GM12878 (cell line): ENCODE results near the gene IRF2. TPM values are rescaled to one million over a fixed set of nuclear protein-coding genes. Genes with fewer than 3 reads are reported as not detected.

Experiments
- ATAC-seq: fragments of 200-7000 bp; cut with Tn5 transposase; 3 replicates; pipeline ENCODE4 v1.9.1; 2020; ENCODE audit warnings: mild to moderate bottlenecking, moderate library complexity
- BruUV-seq: library from RNA; stranded (reverse); fragments of 400-500 nt; replicated peaks from 2 replicates; lab custom pipeline; 2021; lab: Mats Ljungman, UMichigan
- CTCF ChIA-PET: fragments of 300-600 bp; sonication (Branson Sonifier 250); formaldehyde crosslinking; extraction: SDS; loops from one replicate; lab custom pipeline; 2021; ENCODE audit warnings: inconsistent platforms; lab: Yijun Ruan, JAX
- POLR2A ChIA-PET: fragments of 350-600 bp; formaldehyde crosslinking; extraction: SDS; loops from one replicate; lab custom pipeline; 2021; ENCODE audit warnings: inconsistent platforms; lab: Charles Lee
- RAD21 ChIA-PET: fragments of 300-600 bp; sonication (Branson Sonifier 250); formaldehyde crosslinking; loops from one replicate; lab custom pipeline; 2023; ENCODE audit warnings: antibody characterized with exemption; ENCODE audit not compliant: unreplicated experiment; lab: Charles Lee
- SMC1A ChIA-PET: fragments of 300-600 bp; sonication (Branson Sonifier 250); formaldehyde crosslinking; loops from one replicate; lab custom pipeline; 2023; ENCODE audit not compliant: unreplicated experiment, uncharacterized antibody; lab: Charles Lee
- DNase-seq: peaks from one replicate; pipeline ENCODE4 v3.0.0-alpha.2; 2011; ENCODE audit warnings: low read depth, low spot score
- FAIRE-seq: peaks from 3 replicates; lab custom pipeline; 2011; peaks lifted over from hg19 to GRCh38; lab: Jason Lieb, UNC
- H2AFZ ChIP-seq: 2 replicates; pipeline ENCODE4 v1.6.0; 2011; ENCODE audit warnings: low read depth, low read length, control low read depth; ENCODE audit not compliant: control insufficient read depth
- H3K27ac ChIP-seq: 2 replicates; pipeline ENCODE4 v1.5.1; 2011; ENCODE audit warnings: control low read depth; ENCODE audit not compliant: control insufficient read depth, insufficient read depth
- H3K27me3 ChIP-seq, 2 experiments: replicated peaks in 1 of 2; 2 replicates each; pipeline versions ENCODE4 v1.6.0 to v1.6.1; 2011; ENCODE audit warnings: low read length in 1 of 2; ENCODE audit not compliant: control insufficient read depth in 2 of 2, insufficient read depth in 2 of 2
- H3K36me3 ChIP-seq, 2 experiments: 2 replicates each; pipeline ENCODE4 v1.5.1; 2011; ENCODE audit warnings: low read length in 1 of 2; ENCODE audit not compliant: control insufficient read depth in 2 of 2, insufficient read depth in 2 of 2
- H3K4me1 ChIP-seq: 2 replicates; pipeline ENCODE4 v1.6.1; 2011; ENCODE audit warnings: mild to moderate bottlenecking, low read length, moderate library complexity, mixed read lengths; ENCODE audit not compliant: control insufficient read depth, insufficient read depth
- H3K4me2 ChIP-seq: 2 replicates; pipeline ENCODE4 v1.6.0; 2011; ENCODE audit warnings: control low read depth; ENCODE audit not compliant: control insufficient read depth, insufficient read depth
- H3K4me3 ChIP-seq: fragments of 200-600 bp; sonication (generic); 2 replicates; pipeline ENCODE4 v1.5.1; 2016
- H3K79me2 ChIP-seq: 2 replicates; pipeline ENCODE4 v1.6.0; 2011; ENCODE audit warnings: low read length; ENCODE audit not compliant: control insufficient read depth, insufficient read depth
- H3K9ac ChIP-seq: 2 replicates; pipeline ENCODE4 v1.8.0; 2011; ENCODE audit warnings: low read length, control low read depth, mixed read lengths; ENCODE audit not compliant: control insufficient read depth, insufficient read depth
- H3K9me3 ChIP-seq: replicated peaks from 3 replicates; pipeline ENCODE4 v1.5.1; 2011; ENCODE audit warnings: mild to moderate bottlenecking, low read length; ENCODE audit not compliant: control insufficient read depth, insufficient read depth
- H4K20me1 ChIP-seq: 2 replicates; pipeline ENCODE4 v1.6.0; 2011; ENCODE audit not compliant: control insufficient read depth, insufficient read depth
- CBX5 ChIP-seq: sonication (generic); IDR thresholded peaks from 2 replicates; pipeline ENCODE4 v1.6.1; 2016; ENCODE audit warnings: low read depth, moderate library complexity, mild to moderate bottlenecking, inconsistent platforms
- EZH2 ChIP-seq: IDR thresholded peaks from 2 replicates; pipeline ENCODE4 v1.6.1; 2012; ENCODE audit warnings: low read depth, mild to moderate bottlenecking, control low read depth, inconsistent platforms, low read length, borderline replicate concordance; ENCODE audit not compliant: control insufficient read depth
- POLR2AphosphoS2 ChIP-seq: IDR thresholded peaks from 2 replicates; pipeline ENCODE4 v1.6.1; 2011; ENCODE audit warnings: low read depth, mild to moderate bottlenecking, low read length, improper control_type of control experiment, moderate library complexity
- RFX5 ChIP-seq: IDR thresholded peaks from 2 replicates; pipeline ENCODE4 v1.6.1; 2011; ENCODE audit warnings: low read depth, low read length, improper control_type of control experiment
- TAF1 ChIP-seq: IDR thresholded peaks from 2 replicates; pipeline ENCODE4 v1.6.1; 2011; ENCODE audit warnings: mild to moderate bottlenecking, low read depth, low read length, borderline replicate concordance
- TCF7 ChIP-seq: IDR thresholded peaks from 2 replicates; pipeline ENCODE4 v1.6.1; 2014; ENCODE audit warnings: antibody characterized with exemption, borderline replicate concordance
- WGBS: methylation state at CpG from one replicate; pipeline ENCODE4 v1.1.6; 2016; ENCODE audit warnings: low lambda C conversion rate; ENCODE audit not compliant: insufficient replicate concordance, insufficient coverage; ENCODE audit errors: missing lambda C conversion rate; 5-methylcytosine and 5-hydroxymethylcytosine counted together
- in situ Hi-C: fragments of 300-500 bp; cut with MboI; formaldehyde crosslinking; loops from 9 replicates; pipeline ENCODE4 v1.14.3; 2018; ENCODE audit warnings: mixed read lengths
- intact Hi-C: fragments of 100-400 bp; cut with micrococcal nuclease; formaldehyde crosslinking; loops from one replicate; pipeline ENCODE4 v1.14.2; 2022; ENCODE audit not compliant: unreplicated experiment
- polyA plus RNA-seq, 11 experiments: library from polyadenylated mRNA; depleted of rRNA in 4 of 11; unstranded in 6 of 11; stranded (reverse) in 5 of 11; fragments of >200 nt; fragmentation: Nextera tagmentation in 4 of 11; fragmentation: Illumina TruSeq in 1 of 11; extraction: Ambion mirVana in 4 of 11; extraction: Trizol in 1 of 11; gene quantifications; 1 replicate in 1 of 11; 2 replicates in 10 of 11; pipeline versions ENCODE4 v1.2.1 to v1.2.3, GENCODE V29; 2011 to 2016; ENCODE audit warnings: inconsistent platforms in 2 of 11, missing spikeins in 2 of 11, low read depth in 1 of 11
- small RNA-seq: library from RNA; depleted of rRNA; stranded (forward); fragments of <200 nt; gene quantifications from one replicate; pipeline ENCODE3, GENCODE V24; 2014
- total RNA-seq, 4 experiments: library from RNA; depleted of rRNA in 3 of 4; stranded (reverse); fragments of >200 nt in 3 of 4; fragmentation: Illumina TruSeq in 1 of 4; extraction: Trizol in 1 of 4; gene quantifications; 2 replicates each; pipeline versions ENCODE4 v1.2.1 to v1.2.3, GENCODE V29; 2013 to 2021
- TF ChIP-seq, protein P1 (sequence below): fragments of 450-650 bp; IDR thresholded peaks from 2 replicates; pipeline ENCODE4 v1.6.1; 2017; ENCODE audit warnings: antibody characterized with exemption, mild to moderate bottlenecking, moderate library complexity

IRF2 gene
- total and polyA plus RNA-seq, 10 of the 15 experiments (the other 5 are each of a cell fraction or from before 2014, with no cell fraction given), result 45.1 to 99.3 (median 58.9) TPM

DNA sequence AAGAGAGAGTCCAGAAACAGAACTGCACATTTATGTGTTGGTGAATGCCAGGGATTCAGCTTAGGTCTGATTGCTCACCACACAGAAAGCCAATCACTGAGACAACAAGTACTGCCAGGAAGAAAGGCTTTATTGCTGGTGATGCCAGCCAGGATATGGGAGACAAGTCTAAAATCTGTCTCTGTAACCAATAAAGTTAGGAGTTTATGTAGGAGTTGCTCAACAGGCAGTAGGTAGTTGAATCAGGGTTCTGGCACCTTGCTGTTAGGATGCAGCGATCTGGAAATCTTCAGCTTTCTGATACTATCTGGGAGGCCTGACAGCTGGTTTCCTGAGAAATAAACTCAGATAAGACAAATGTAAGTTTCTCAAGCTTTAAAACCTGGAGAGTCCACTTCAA is 136.4 kb downstream of the IRF2 start:
- no peak overlapping the region for H2AFZ ChIP-seq
- H3K4me1 ChIP-seq, result no peaks in the 10 kb centered on the region
- ATAC-seq, result no peak
- H3K4me3 ChIP-seq, result no peak overlapping the region
- SMC1A ChIA-PET, result interaction anchor here (1.5 to 17.5 kb wide), 3 partner anchors 9 to 26 kb away, joined by 4 to 411 read pairs (median 6); no protein-coding TSS in a partner anchor
- H4K20me1 ChIP-seq, result no peaks in the 10 kb centered on the region
- POLR2A ChIA-PET, result interaction anchor here (0.6 to 19.0 kb wide), 5 partner anchors 9 to 197 kb away, joined by 3 to 445 read pairs (median 4); no protein-coding TSS in a partner anchor
- H3K4me2 ChIP-seq, result no peak overlapping the region
- H3K79me2 ChIP-seq, result no peaks in the 10 kb centered on the region; the same call in 1 of the 2 replicates
- H3K36me3 ChIP-seq, result peaks cover 2 to 15% of the 10 kb centered on the region in 2 experiments; a peak in 3 of 4 replicates
- CTCF ChIA-PET, result interaction anchor here (2.1 kb wide), 1 partner anchor 8 kb away, joined by 9 read pairs; no protein-coding TSS in a partner anchor
- RAD21 ChIA-PET, result interaction anchor here (16.2 kb wide), 1 partner anchor 10 kb away, joined by 419 read pairs; no protein-coding TSS in a partner anchor
- no peaks in the 10 kb centered on the region for H3K27me3 ChIP-seq
- no TSS peak for BruUV-seq
- intact Hi-C loops (no loop called here), in situ Hi-C loops (no loop called here)
- no peak for DNase-seq
- TF ChIP-seq RFX5 (no peak), POLR2AphosphoS2 (no peak), TCF7 (no peak), EZH2 (no peak), CBX5 (peak; percentile 78; the same call in 1 of the 2 replicates), TAF1 (no peak)
- TF ChIP-seq, protein P1, sequence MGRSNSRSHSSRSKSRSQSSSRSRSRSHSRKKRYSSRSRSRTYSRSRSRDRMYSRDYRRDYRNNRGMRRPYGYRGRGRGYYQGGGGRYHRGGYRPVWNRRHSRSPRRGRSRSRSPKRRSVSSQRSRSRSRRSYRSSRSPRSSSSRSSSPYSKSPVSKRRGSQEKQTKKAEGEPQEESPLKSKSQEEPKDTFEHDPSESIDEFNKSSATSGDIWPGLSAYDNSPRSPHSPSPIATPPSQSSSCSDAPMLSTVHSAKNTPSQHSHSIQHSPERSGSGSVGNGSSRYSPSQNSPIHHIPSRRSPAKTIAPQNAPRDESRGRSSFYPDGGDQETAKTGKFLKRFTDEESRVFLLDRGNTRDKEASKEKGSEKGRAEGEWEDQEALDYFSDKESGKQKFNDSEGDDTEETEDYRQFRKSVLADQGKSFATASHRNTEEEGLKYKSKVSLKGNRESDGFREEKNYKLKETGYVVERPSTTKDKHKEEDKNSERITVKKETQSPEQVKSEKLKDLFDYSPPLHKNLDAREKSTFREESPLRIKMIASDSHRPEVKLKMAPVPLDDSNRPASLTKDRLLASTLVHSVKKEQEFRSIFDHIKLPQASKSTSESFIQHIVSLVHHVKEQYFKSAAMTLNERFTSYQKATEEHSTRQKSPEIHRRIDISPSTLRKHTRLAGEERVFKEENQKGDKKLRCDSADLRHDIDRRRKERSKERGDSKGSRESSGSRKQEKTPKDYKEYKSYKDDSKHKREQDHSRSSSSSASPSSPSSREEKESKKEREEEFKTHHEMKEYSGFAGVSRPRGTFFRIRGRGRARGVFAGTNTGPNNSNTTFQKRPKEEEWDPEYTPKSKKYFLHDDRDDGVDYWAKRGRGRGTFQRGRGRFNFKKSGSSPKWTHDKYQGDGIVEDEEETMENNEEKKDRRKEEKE, result no peak
- H3K9ac ChIP-seq, result no peak overlapping the region
- no peak for FAIRE-seq
- H3K9me3 ChIP-seq, result peaks cover 5% of the 10 kb centered on the region
- H3K27ac ChIP-seq, result no peak overlapping the region
- 100% methylated on average over 1 of the region's 1 CpG for WGBS

Small RNA genes within 50 kb of the gene (small RNA-seq; reads per million reads assigned to genes)
- gene RF00152, result not detected

Other genes starting within 250 kb of the IRF2 start
- 62.4 and 78.7 TPM in 2 replicates for gene CASP3, start 174.9 kb upstream of the IRF2 start, total RNA-seq (2014; rRNA removed)
- gene CASP3, start 174.9 kb upstream of the IRF2 start, total RNA-seq (2014; rRNA removed; fragmentation: Illumina TruSeq; extraction: Trizol), result 79.8 TPM in 2 replicates
- 64.7 and 68.4 TPM in 2 replicates for gene CASP3, start 174.9 kb upstream of the IRF2 start, total RNA-seq (2021)
- 83.2 and 128 TPM in 2 replicates for gene CASP3, start 174.9 kb upstream of the IRF2 start, polyA plus RNA-seq (2011; rRNA removed)
- 82.8 and 96.8 TPM in 2 replicates for gene CASP3, start 174.9 kb upstream of the IRF2 start, polyA plus RNA-seq (2014; fragmentation: Illumina TruSeq; extraction: Trizol)
- gene CASP3, start 174.9 kb upstream of the IRF2 start, polyA plus RNA-seq (2014; fragmentation: Nextera tagmentation; extraction: Ambion mirVana), result 10 to 100 TPM; 50.0 to 59.0 TPM
- gene CASP3, start 174.9 kb upstream of the IRF2 start, polyA plus RNA-seq (2014; rRNA removed), result 58.8 and 69.0 TPM in 2 replicates
- 100 to 1,000 TPM; 193 to 194 TPM for gene CASP3, start 174.9 kb upstream of the IRF2 start, polyA plus RNA-seq (2016; fragmentation: Nextera tagmentation; extraction: Ambion mirVana)
- 10.8 and 16.4 TPM in 2 replicates for gene PRIMPOL, start 175.2 kb upstream of the IRF2 start, total RNA-seq (2014; rRNA removed)
- gene PRIMPOL, start 175.2 kb upstream of the IRF2 start, total RNA-seq (2014; rRNA removed; fragmentation: Illumina TruSeq; extraction: Trizol), result 16.6 and 17.3 TPM in 2 replicates
- gene PRIMPOL, start 175.2 kb upstream of the IRF2 start, total RNA-seq (2021), result 12.8 and 12.9 TPM in 2 replicates
- gene PRIMPOL, start 175.2 kb upstream of the IRF2 start, polyA plus RNA-seq (2011; rRNA removed), result 23.7 and 40.1 TPM in 2 replicates
- gene PRIMPOL, start 175.2 kb upstream of the IRF2 start, polyA plus RNA-seq (2014; fragmentation: Illumina TruSeq; extraction: Trizol), result 11.4 and 12.9 TPM in 2 replicates
- gene PRIMPOL, start 175.2 kb upstream of the IRF2 start, polyA plus RNA-seq (2014; fragmentation: Nextera tagmentation; extraction: Ambion mirVana), result 10 to 100 TPM; 10.6 to 11.5 TPM
- 13.6 and 15.1 TPM in 2 replicates for gene PRIMPOL, start 175.2 kb upstream of the IRF2 start, polyA plus RNA-seq (2014; rRNA removed)
- 10 to 100 TPM; 22.7 to 22.9 TPM for gene PRIMPOL, start 175.2 kb upstream of the IRF2 start, polyA plus RNA-seq (2016; fragmentation: Nextera tagmentation; extraction: Ambion mirVana)